Uterus (tissue), 2 donors: Measurements from ENCODE around the gene ADGRG6.

ENCODE experiments used
- POLR2A ChIP-seq, 2 donors: fragments of 450-650 bp; IDR thresholded peaks; one replicate each; pipeline ENCODE4 v1.6.1; 2016; ENCODE audit warnings: antibody characterized with exemption in 2 of 2, mild to moderate bottlenecking in 1 of 2, moderate library complexity in 1 of 2
- TF ChIP-seq, protein P1 (sequence below), 4 experiments: fragments of 200-600 bp in 2 of 4; fragments of 450-650 bp in 2 of 4; sonication (generic) in 2 of 4; IDR thresholded peaks; one replicate each; pipeline ENCODE4 v1.5.1; 2016 to 2019; ENCODE audit warnings: antibody characterized with exemption in 4 of 4, mild to moderate bottlenecking in 2 of 4, moderate library complexity in 1 of 4

DNA sequence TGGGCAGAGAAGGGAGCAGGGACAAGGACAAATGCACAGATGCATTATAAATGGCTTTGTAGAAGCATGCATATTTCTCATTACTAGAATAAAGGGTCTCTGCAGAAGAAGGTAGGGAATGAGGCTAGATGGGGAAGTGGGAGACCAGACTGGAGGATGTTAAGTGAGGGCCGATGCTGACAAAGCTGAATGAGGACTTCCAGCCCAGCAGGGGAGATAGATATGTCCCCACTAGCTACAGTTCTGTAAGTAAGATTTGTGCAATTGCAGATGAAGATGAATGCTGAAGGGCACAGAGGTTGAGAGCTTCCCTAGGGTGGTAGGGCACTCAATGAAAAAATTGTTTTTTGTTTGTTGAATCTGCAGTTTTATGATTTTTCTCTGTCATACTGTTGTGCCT is 16.9 kb downstream of the ADGRG6 start:
- TF ChIP-seq, protein P1, sequence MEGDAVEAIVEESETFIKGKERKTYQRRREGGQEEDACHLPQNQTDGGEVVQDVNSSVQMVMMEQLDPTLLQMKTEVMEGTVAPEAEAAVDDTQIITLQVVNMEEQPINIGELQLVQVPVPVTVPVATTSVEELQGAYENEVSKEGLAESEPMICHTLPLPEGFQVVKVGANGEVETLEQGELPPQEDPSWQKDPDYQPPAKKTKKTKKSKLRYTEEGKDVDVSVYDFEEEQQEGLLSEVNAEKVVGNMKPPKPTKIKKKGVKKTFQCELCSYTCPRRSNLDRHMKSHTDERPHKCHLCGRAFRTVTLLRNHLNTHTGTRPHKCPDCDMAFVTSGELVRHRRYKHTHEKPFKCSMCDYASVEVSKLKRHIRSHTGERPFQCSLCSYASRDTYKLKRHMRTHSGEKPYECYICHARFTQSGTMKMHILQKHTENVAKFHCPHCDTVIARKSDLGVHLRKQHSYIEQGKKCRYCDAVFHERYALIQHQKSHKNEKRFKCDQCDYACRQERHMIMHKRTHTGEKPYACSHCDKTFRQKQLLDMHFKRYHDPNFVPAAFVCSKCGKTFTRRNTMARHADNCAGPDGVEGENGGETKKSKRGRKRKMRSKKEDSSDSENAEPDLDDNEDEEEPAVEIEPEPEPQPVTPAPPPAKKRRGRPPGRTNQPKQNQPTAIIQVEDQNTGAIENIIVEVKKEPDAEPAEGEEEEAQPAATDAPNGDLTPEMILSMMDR (IDR thresholded peaks at IDR 0.05) = no peak
- TF ChIP-seq POLR2A (IDR thresholded peaks at IDR 0.05) = no peak
